ENCODE measurements around the gene ATG13. TPM values are rescaled to one million over a fixed set of nuclear protein-coding genes. Genes with fewer than 3 reads are reported as not detected.

The ATG13 gene
- total RNA-seq, 1 donor from 2014 or later, result 67.3 TPM

- peak overlapping the region; percentile 99 for H3K27ac Mint-ChIP-seq
- peaks cover 27% of the 10 kb centered on the region for H3K4me1 Mint-ChIP-seq (ENCODE audit: unreplicated experiment)
- H3K4me3 Mint-ChIP-seq, result peak overlapping the region; percentile 96
- no peaks in the 10 kb centered on the region for H3K27me3 Mint-ChIP-seq
- DNase-seq (ENCODE audit: extremely low spot score, unreplicated experiment), result no peak
- H3K36me3 Mint-ChIP-seq, result peaks cover 14% of the 10 kb centered on the region
- TF ChIP-seq, protein P1, sequence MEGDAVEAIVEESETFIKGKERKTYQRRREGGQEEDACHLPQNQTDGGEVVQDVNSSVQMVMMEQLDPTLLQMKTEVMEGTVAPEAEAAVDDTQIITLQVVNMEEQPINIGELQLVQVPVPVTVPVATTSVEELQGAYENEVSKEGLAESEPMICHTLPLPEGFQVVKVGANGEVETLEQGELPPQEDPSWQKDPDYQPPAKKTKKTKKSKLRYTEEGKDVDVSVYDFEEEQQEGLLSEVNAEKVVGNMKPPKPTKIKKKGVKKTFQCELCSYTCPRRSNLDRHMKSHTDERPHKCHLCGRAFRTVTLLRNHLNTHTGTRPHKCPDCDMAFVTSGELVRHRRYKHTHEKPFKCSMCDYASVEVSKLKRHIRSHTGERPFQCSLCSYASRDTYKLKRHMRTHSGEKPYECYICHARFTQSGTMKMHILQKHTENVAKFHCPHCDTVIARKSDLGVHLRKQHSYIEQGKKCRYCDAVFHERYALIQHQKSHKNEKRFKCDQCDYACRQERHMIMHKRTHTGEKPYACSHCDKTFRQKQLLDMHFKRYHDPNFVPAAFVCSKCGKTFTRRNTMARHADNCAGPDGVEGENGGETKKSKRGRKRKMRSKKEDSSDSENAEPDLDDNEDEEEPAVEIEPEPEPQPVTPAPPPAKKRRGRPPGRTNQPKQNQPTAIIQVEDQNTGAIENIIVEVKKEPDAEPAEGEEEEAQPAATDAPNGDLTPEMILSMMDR (conservative IDR thresholded peaks at IDR 0.05), result no peak
- no peaks in the 10 kb centered on the region for H3K9me3 Mint-ChIP-seq
These were observed 1.5 kb downstream of the ATG13 start for GRCh38 chr11:46618837-46619236.

DNA sequence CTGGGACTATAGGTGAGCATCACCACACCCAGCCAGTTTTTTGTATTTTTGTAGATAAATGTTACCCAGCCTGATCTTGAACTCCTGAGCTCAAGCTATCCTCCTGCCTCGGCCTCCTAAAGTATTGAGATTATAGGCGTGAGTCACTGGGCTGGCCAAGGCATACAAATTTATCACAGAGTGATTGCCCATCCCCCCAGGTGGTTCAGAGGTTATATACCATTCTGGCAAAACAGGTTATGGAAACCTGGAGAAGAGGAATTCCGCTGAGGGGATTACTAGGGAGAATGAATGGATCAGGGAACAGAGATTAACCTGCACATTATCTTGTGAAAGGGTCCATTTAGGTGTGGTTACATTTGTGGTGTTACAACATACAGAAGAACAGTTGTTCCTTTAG, 8.1 kb downstream of the ATG13 start:
- Mint-ChIP-seq H3K4me1 (ENCODE audit: unreplicated experiment) (peaks cover 5% of the 10 kb centered on the region), H3K9me3 (no peaks in the 10 kb centered on the region), H3K36me3 (peaks cover 29% of the 10 kb centered on the region), H3K4me3 (no peak overlapping the region), H3K27me3 (no peaks in the 10 kb centered on the region), H3K27ac (no peak overlapping the region)
- TF ChIP-seq, protein P1 (conservative IDR thresholded peaks at IDR 0.05), result no peak
- no peak for DNase-seq (ENCODE audit: extremely low spot score, unreplicated experiment)

DNA sequence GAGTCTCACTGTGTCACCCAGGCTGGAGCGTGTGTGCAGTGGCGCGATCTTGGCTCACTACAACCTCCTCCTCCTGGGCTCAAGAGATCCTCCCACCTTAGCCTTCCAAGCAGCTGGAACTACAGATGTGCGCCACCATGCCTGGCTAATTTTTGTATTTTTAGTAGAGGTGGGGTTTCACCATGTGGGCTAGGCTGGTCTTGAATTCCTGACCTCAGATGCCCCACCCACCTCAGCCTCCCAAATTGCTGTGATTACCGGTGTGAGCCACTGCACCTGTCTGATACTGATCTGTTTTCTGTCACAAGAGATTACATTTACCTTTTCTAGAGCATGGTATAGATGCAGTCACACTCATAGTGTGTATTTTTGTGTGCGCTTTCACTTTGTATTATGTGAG, 11.6 kb downstream of the ATG13 start:
- Mint-ChIP-seq H3K4me3 (no peak overlapping the region), H3K27me3 (no peaks in the 10 kb centered on the region), H3K9me3 (no peaks in the 10 kb centered on the region), H3K27ac (no peak overlapping the region), H3K36me3 (peaks cover 17% of the 10 kb centered on the region), H3K4me1 (ENCODE audit: unreplicated experiment) (peaks cover 5% of the 10 kb centered on the region)
- TF ChIP-seq, protein P1 (conservative IDR thresholded peaks at IDR 0.05), result no peak
- no peak for DNase-seq (ENCODE audit: extremely low spot score, unreplicated experiment)

- Mint-ChIP-seq H3K9me3 (no peaks in the 10 kb centered on the region), H3K36me3 (peaks cover 11% of the 10 kb centered on the region), H3K27me3 (no peaks in the 10 kb centered on the region), H3K4me1 (ENCODE audit: unreplicated experiment) (peaks cover 5% of the 10 kb centered on the region), H3K4me3 (no peak overlapping the region), H3K27ac (no peak overlapping the region)
- TF ChIP-seq, protein P1 (conservative IDR thresholded peaks at IDR 0.05), result no peak
- DNase-seq (ENCODE audit: extremely low spot score, unreplicated experiment), result no peak
These were observed 12.9 kb downstream of the ATG13 start for GRCh38 chr11:46630237-46630636.

DNA sequence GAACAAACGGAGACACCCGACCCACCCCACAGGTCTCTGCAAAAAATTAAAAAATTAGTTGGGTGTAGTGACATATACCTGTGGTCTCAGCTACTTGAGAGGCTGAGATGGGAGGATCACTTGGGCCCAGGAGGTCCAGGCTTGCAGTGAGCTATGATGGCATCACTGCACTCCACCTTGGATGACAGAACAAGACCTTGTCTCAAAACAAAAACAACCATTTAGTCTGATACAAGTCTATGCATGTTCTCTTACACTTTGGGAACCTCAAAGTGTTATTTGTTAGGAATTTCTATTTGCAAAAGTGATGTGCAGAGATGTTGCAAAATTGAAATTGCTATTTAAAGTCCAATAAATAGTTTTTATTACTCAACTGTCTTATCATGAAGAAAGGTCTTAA, 14.3 kb downstream of the ATG13 start:
- Mint-ChIP-seq H3K27ac (no peak overlapping the region), H3K4me1 (ENCODE audit: unreplicated experiment) (peaks cover 5% of the 10 kb centered on the region), H3K9me3 (no peaks in the 10 kb centered on the region), H3K36me3 (peaks cover 1% of the 10 kb centered on the region), H3K4me3 (no peak overlapping the region), H3K27me3 (no peaks in the 10 kb centered on the region)
- DNase-seq (ENCODE audit: extremely low spot score, unreplicated experiment), result no peak
- TF ChIP-seq, protein P1 (conservative IDR thresholded peaks at IDR 0.05), result no peak

- no peaks in the 10 kb centered on the region for H3K9me3 Mint-ChIP-seq
- TF ChIP-seq, protein P1 (conservative IDR thresholded peaks at IDR 0.05), result no peak
- no peaks in the 10 kb centered on the region for H3K36me3 Mint-ChIP-seq
- DNase-seq (ENCODE audit: extremely low spot score, unreplicated experiment), result no peak
- H3K4me3 Mint-ChIP-seq, result no peak overlapping the region
- peaks cover 5% of the 10 kb centered on the region for H3K4me1 Mint-ChIP-seq (ENCODE audit: unreplicated experiment)
- H3K27ac Mint-ChIP-seq, result no peak overlapping the region
- H3K27me3 Mint-ChIP-seq, result no peaks in the 10 kb centered on the region
These were observed 15.1 kb downstream of the ATG13 start for GRCh38 chr11:46632502-46632901.

Data from type B pancreatic cell (in vitro differentiated cells).